HPDE6-E6E7 (cell line): Measurements from ENCODE around the gene ADCY2.

ENCODE experiments used
- DNase-seq: peaks from one replicate; pipeline ENCODE4 v3.0.0; 2011; ENCODE audit warnings: missing footprints; ENCODE audit errors: extremely low spot score

The ADCY2 gene

DNA sequence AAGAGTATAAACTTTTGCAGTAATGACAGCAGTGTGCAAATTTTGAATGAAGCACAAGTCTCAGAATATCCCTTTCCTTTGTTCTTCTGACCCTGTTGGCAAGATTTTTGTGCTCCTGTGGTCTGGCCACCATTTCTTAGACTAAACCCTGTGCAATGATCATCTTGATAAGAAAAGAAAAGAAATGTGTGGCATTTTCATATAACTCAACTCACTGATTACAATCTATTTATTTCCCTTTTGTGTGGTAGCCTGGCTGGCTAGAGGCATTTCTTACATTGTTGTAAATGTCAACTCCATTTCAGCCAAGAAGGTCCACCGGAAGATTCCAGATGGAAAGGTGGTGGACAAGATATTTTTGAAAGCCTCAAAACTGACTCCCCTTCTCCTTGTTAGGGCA lies 41.9 kb downstream of the ADCY2 start:
- no peak for DNase-seq

DNA sequence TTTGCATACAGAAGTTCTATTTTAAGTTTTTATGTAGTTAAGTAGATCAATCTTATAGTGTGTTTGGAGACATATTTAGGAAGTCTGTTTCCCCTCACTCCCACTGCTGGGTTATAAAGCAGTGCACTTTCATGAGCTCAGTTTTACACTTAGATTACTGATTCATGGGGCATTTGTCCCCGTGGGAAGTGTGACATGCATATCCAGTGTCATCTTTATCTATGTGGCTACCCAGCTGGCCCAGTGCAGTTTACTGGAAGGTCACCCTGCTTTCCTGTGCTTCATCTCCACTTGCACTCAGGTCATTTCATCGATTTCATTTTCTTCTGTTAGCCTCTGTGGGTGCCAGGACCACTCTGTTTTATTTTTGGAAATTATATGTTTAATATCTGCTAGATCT lies 49.1 kb downstream of the ADCY2 start:
- no peak for DNase-seq

- no peak for DNase-seq
Measured at GRCh38 chr5:7445831-7446230, 49.9 kb downstream of the ADCY2 start.

GRCh38 chr5:7446913-7447312 lies 51.0 kb downstream of the ADCY2 start:
- no peak for DNase-seq

DNA sequence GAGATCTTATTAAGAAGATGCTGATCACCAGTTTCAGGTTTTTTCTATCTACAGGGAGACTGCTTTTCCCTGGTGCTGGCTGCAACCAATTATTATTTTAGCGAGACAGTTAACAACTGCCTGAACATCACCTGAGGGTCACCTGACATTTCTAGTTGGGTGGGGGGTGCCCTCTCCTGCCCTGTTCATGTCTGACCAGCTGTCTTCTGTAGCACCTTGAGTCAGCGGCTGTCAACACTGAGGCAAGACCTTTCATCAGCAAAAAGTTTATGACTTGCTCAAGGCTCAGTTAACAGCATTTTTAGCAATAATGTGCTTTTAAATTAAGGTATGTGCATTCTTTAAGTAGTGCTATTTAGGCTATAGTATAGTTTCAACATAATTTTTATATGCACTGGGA lies 58.0 kb downstream of the ADCY2 start:
- no peak for DNase-seq

DNA sequence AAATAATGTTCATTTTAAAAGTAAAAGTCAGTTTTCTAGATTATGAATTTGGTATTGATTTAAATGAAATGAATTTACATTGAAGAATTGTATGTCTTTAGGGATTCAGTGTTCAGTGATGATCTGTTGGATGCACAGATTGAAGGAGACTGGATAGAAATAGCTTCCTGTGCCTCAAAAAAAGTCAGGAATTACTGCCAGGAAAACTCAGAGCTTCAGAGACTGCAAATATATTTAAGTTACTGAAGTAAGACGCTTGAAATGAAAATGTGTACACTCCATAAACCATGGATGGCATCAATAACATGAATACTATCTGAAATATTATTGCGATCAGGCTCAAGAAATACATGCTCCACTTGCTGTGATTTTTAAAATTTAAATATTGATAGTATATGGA lies 60.3 kb downstream of the ADCY2 start:
- no peak for DNase-seq

- no peak for DNase-seq
Measured at GRCh38 chr5:7461371-7461770, 65.4 kb downstream of the ADCY2 start.

- no peak for DNase-seq
Measured at GRCh38 chr5:7462758-7463157, 66.8 kb downstream of the ADCY2 start.

DNA sequence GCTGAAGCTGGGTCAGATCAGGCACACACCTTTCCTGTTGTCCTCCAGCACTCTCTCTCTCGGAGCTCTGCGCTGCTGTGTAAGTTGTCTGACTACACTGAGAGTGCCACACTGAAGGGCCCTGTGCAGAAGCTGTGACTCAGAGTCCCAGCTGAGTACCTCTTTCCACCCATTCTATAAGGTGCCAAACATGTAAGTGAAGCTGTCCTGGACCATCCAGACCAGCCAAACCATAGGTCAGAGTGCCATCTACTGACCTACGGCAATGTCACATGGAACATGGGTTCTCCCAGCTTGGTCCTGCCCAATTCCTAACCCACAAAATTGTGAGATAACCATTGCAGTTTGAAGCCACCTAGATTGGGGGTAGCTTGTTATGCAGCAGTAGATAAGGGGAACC lies 68.2 kb downstream of the ADCY2 start:
- DNase-seq, result no peak

DNA sequence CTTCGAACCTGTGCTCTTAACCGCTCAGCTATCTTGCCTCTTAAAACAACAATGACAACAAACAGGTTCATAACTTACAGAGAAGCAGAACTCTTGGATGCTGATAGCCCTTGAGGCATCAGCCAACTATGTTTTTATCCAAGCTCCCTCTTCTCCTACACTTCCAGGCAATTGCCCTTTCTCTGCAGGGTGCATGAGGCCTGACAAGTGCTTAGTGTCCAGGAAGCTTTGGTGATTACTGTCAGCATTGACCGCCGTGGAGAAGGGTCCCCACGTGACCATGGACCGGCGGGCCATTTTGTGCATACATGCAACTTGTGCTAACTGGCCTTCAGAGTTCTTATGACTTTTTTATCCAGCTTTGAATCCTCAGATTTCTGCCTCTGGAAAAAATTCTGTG lies 71.2 kb downstream of the ADCY2 start:
- no peak for DNase-seq

GRCh38 chr5:7468742-7469141 lies 72.8 kb downstream of the ADCY2 start:
- DNase-seq, result no peak

GRCh38 chr5:7471710-7472109 lies 75.8 kb downstream of the ADCY2 start:
- no peak for DNase-seq

DNA sequence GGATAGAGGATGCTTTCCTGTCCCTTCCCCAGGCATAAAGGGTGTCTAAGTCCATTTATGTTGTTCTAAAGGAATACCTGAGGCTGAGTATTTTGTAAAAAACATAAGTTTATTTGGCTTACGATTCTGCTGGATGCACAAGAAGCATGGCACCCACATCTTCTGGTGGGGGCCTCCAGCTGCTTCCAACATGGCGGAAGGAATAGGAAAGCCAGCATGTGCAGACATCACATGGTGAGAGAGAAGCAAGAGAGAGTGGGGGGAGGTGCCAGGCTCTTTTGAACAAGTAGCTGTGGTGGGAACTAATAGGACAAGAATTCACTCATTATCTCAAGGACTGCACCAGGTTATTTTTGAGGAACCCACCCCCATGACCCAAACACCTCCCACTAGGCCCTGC lies 77.2 kb downstream of the ADCY2 start:
- no peak for DNase-seq

- no peak for DNase-seq
Measured at GRCh38 chr5:7473668-7474215, 77.8 kb downstream of the ADCY2 start.

DNA sequence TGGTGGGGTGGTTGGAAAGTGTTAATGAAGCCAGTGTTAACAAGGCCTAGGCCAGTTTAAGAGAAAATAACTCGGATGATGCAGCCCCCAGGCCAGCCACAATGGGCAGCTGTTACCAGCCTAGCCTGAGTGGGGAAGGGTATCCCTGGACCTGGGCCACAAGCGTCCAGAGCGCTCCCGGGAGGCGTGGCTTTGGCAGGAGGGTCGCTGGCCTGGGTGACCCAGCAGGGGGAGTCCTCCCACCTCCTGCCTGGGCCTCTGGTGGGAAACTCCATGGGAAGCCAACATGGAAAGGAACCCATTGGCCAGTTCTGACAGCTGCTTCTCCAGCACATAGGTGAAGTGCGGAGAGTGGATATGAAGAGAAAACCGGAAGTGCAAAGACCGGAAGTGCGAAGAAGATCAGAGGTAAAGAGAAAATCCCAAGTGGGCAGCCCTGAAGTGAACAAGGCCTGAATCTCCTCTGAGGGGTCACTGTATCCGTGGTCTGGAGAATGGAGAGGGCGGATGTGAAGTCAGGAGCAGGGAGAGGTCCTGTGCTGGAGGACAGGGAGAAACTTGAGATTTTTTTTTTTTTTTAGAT lies 79.0 kb downstream of the ADCY2 start:
- no peak for DNase-seq

DNA sequence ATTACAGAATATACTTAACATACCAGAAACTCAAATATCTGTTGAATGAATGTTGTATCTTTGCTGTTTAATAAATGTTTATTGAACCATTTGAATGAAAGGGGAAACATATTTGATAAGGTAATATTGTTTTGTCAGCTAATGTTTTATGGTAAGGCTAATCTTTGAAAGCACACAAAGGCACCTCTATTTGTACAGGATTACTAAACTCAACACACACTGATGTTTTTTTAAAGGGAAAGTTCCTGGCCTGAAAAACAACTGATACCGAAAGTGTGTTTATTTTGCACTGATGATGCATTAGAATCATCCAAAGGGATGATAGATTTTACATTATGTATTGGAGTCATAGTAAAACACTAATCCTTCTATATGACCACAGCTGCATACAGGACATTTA lies 82.5 kb downstream of the ADCY2 start:
- DNase-seq, result no peak

- no peak for DNase-seq
Measured at GRCh38 chr5:7488734-7489133, 92.8 kb downstream of the ADCY2 start.

DNA sequence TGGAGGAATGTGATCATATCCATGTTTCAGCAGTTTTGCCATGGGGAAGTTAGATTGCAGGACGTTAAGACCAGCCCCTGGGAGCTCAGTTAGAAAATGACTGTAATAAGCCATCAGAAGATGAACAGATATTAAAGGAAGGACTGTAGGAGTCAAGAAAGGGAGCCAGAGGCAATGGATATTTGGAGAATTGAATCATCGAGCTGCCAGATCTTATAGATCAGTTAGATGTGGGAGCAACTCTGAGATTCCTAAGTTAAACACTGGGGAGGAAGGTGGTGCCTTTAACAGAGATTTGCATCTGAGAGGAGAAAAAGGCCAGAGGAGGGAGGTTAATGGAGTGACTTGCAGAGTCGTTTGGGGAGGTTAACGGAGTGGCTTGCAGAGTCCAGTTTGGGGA lies 96.4 kb downstream of the ADCY2 start:
- DNase-seq, result no peak

GRCh38 chr5:7493081-7493480 lies 97.1 kb downstream of the ADCY2 start:
- no peak for DNase-seq

GRCh38 chr5:7493622-7494021 lies 97.7 kb downstream of the ADCY2 start:
- DNase-seq, result no peak

GRCh38 chr5:7494481-7495130 lies 98.7 kb downstream of the ADCY2 start:
- DNase-seq, result no peak

DNA sequence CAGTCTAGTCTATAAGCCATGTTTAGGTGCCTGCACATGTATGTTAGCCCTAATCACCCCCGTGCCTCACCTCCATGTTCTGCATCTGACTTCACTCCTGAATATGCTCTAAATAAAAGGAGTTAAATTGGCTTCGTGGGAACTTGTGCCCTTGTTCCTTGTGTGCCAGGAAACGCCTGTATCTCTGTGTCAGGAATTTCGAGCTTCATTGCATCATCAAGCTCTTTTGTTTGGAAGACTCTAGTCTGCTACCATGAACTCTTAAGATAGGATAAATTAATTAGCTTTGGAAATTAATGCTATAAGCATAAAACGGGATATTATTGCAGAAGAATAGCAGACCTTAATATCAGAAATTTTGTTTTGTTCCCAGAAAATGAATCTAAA lies 99.2 kb downstream of the ADCY2 start:
- DNase-seq, result no peak

DNA sequence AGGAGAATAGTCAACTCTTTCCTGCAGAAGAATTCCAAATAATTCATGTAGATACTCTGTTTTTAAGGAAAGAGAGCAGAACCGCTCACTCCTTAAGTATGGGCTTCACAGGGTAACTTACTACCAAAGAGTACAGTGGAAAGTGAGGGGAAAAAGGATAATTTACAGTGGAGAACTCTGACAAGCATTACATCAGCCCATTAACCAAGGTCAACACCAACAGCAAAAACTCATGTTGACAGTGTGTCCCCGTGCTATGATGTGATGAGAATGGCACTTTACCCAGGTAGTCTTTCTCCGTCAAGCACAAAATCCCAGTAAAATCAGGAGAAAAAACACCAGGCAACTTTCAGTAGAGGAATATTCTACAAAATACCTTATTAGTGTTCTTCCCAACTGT lies 104.3 kb downstream of the ADCY2 start:
- no peak for DNase-seq

DNA sequence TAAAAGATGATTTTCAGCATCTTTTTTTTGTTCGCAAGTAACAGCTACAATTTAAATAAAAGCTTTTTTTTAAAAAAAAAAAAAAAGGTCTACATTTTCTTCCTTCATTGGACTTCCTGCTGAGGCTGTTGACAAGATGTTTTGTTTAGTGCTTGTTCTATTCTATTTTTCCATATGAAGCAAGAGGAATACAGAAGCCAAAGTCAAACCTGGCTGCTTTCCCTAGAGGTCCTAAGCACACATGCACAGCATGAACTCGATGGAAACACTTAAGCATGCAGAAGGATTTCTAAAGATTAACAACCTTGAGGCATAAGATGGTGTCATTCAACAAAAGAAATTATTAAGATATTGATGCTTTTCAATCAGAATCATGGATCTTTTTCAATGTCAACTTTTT lies 105.1 kb downstream of the ADCY2 start:
- no peak for DNase-seq
